SJSA1 (cell line): ENCODE results near the gene WRAP73. TPM values are rescaled to one million over a fixed set of nuclear protein-coding genes. Genes with fewer than 3 reads are reported as not detected.

Source experiments
- DNase-seq, 2 experiments: peaks; one replicate each; pipeline ENCODE4 v3.0.0-alpha.2; 2015 to 2020; ENCODE audit warnings: low spot score in 2 of 2, low read depth in 1 of 2
- H3K27ac ChIP-seq: fragments of 250-450 bp; sonication (Bioruptor Pico); 2 replicates; pipeline ENCODE4 v1.5.1; 2020; ENCODE audit warnings: mild to moderate bottlenecking, moderate library complexity
- H3K27me3 ChIP-seq: fragments of 250-450 bp; sonication (Bioruptor Pico); replicated peaks from 2 replicates; pipeline ENCODE4 v1.5.1; 2020; ENCODE audit warnings: mild to moderate bottlenecking, moderate library complexity
- H3K36me3 ChIP-seq: fragments of 250-450 bp; sonication (Bioruptor Pico); 2 replicates; pipeline ENCODE4 v1.5.1; 2020; ENCODE audit warnings: mild to moderate bottlenecking
- H3K4me1 ChIP-seq: fragments of 250-450 bp; sonication (Bioruptor Pico); replicated peaks from 2 replicates; pipeline ENCODE4 v1.6.1; 2021; ENCODE audit warnings: mild to moderate bottlenecking
- H3K4me3 ChIP-seq: fragments of 250-450 bp; sonication (Bioruptor Pico); 2 replicates; pipeline ENCODE4 v1.5.1; 2020; ENCODE audit warnings: mild to moderate bottlenecking
- H3K9me3 ChIP-seq: fragments of 250-450 bp; sonication (Bioruptor Pico); replicated peaks from 2 replicates; pipeline ENCODE4 v1.5.1; 2020; ENCODE audit warnings: mild to moderate bottlenecking
- total RNA-seq: library from RNA; depleted of rRNA; stranded (reverse); fragments of >200 nt; shearing (Covaris generic); gene quantifications from 2 replicates; pipeline ENCODE4 v1.2.3, GENCODE V29; 2014

WRAP73 gene
- total RNA-seq, 1 experiment from 2014 or later: 23.7 TPM

- H3K27me3 ChIP-seq: no peaks in the 10 kb centered on the region
- H3K27ac ChIP-seq: no peak overlapping the region
- no peaks in the 10 kb centered on the region for H3K4me1 ChIP-seq
- no peaks in the 10 kb centered on the region for H3K9me3 ChIP-seq
- no peaks in the 10 kb centered on the region for H3K36me3 ChIP-seq
- no peak overlapping the region for H3K4me3 ChIP-seq
- DNase-seq: no peak
These were observed 28.6 kb upstream of the WRAP73 start for GRCh38 chr1:3678361-3679097.

DNA sequence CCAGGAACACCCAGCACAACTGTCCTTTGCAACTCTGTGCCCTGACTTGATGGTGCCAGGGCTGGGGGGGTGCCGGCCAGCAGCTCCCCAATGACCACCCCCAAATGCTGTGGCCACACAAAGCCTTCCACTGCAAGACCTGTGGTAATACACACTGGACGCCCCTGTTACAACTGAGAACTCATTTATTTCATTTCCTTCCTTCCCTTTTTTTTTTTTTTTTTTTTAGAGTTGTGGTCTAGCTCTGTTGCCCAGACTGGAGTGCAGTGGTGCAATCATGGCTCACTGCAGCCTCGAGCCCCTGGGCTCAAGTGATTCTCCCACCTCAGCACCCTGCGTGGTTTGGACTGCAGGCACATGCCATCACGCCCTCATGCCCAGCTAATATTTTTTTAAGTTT, 27.6 kb upstream of the WRAP73 start:
- Histone ChIP-seq H3K36me3 (no peaks in the 10 kb centered on the region), H3K27ac (no peak overlapping the region), H3K4me3 (no peak overlapping the region), H3K9me3 (no peaks in the 10 kb centered on the region), H3K27me3 (no peaks in the 10 kb centered on the region), H3K4me1 (no peaks in the 10 kb centered on the region)
- DNase-seq: no peak

DNA sequence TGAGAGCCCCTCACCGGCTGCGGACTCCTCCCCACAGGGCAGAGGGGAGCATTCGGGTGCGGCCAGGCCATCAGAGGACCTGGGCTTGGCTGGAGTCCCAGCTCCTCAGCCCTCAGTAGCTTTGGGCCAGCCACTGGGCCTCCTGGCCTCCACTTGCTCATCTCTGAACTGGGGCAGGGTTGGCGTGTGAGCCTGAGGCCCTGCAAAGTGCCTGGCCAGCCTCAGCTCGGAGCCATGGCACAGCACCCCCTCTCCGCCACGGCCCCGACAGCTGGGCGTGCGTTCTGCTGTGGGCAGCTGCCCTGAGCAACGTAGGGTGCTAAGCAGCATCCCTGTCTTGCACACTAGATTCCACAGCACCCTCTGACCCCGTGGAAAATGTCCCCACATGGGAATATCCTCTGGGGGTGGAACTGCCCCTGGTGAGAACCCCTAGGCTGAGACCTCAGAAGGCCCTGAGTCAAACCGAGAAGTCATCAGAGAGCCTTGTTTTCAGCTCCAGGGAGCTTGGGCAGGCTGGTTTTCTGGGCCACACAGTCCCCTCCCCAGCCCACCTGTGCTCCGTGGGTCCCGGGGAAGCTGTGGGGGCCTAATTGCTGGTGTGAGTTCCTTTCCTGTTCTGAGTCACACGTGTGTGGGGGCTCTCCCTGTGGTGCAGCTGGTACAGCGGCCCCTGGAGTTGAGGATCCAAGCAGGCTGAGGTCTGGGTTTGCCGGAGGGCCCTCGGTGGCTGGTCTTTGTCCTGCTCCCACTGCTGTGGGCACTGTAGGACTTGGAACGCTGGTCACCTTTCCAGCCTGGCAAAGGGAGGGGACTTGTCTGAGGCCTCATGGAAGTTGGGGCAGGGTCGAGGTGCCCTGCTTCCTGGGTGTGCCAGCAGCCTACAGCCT, 26.9 kb upstream of the WRAP73 start:
- no peaks in the 10 kb centered on the region for H3K36me3 ChIP-seq
- DNase-seq: no peak
- no peaks in the 10 kb centered on the region for H3K4me1 ChIP-seq
- no peak overlapping the region for H3K27ac ChIP-seq
- H3K4me3 ChIP-seq: no peak overlapping the region
- H3K9me3 ChIP-seq: no peaks in the 10 kb centered on the region
- H3K27me3 ChIP-seq: no peaks in the 10 kb centered on the region

GRCh38 chr1:3675436-3675835, 25.5 kb upstream of the WRAP73 start:
- Histone ChIP-seq H3K4me1 (no peaks in the 10 kb centered on the region), H3K27ac (no peak overlapping the region)

DNA sequence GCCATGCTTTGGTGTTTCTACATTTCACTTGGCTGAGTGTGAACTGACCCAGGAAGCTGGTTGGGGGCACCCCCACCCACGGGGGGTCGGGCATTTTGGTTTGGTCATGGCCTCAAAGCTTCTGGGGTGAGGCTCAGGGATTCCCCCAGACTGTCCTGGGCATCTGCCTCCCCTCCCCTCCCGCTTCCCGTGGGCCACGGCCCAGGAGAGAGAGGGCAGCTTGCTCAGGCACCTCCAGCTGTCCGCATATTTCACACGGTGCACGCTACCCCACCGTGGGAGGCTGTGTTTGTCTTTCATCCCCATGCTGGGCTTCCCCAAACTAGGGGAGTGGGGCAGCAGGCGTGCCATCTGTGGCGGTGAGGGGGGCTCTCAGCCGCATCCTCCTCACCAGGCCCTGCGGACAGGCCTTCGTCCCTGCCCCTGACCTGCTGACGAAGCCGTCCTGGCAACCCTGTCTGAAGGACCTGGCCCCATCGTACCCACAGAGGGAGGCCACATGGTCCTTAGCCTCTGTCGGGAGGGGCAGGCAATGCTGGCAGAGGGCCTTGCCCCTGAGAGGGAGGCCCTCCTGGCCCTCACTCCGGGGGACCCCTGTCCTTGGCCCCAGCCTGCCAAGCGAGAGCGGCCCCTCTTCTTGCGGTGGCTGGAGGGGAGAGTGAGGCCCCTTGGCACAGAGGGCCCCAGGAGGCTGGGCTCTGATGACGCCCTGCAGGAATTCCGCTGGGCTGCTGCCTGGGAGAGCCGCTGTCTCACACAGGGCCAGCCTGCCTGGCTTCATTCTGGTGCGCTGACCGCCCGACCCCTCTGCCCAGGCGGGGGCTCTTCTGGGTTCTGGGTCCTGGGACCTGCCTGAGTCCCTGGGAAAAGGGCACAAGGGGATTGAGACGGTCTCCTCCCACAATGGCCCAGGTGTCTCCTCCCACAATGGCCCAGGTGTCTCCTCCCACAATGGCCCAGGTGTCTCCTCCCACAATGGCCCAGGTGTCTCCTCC, 24.5 kb upstream of the WRAP73 start:
- Histone ChIP-seq H3K27me3 (no peaks in the 10 kb centered on the region), H3K4me3 (no peak overlapping the region), H3K4me1 (no peaks in the 10 kb centered on the region), H3K9me3 (no peaks in the 10 kb centered on the region), H3K27ac (no peak overlapping the region), H3K36me3 (no peaks in the 10 kb centered on the region)
- DNase-seq: no peak

More at GRCh38 chr1:3675436-3675835, 25.5 kb upstream of the WRAP73 start:
- Histone ChIP-seq H3K4me3 (no peak overlapping the region), H3K36me3 (no peaks in the 10 kb centered on the region), H3K27me3 (no peaks in the 10 kb centered on the region), H3K9me3 (no peaks in the 10 kb centered on the region)
- no peak for DNase-seq

DNA sequence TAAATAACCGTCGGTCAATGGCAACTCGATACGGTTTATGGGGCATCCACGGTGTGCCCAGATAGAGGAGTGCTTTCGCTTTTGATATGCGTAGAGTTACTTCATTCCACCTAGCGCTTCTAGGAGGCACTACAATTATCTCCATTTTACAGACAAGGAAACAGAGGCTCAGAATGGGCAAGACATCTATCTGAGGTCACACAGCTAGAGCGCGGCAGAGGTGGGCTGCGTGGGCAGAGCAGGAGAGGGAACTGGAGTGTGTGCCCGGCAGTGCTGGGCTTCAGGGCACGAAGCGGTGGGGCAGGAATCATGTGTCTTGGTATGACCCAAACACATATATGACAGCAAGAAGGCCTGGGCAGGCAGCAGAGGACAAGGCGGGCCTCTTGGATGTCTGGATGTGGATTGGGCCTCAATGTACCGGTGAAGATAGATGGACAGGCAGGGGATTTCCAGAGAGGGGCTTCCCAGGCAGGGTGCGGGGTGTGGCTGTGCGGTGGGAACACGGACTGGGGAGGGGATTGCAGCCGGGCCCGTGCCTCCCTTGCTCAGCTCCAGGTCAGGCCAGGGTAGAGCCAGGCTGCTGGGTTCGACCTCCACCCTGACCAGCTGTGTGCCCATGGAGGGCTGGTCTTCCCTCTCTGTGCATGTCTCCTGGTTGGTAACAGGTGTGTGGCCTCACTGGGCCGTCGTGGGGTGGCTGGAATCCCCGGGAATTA, 23.6 kb upstream of the WRAP73 start:
- no peaks in the 10 kb centered on the region for H3K36me3 ChIP-seq
- H3K27ac ChIP-seq: no peak overlapping the region

DNA sequence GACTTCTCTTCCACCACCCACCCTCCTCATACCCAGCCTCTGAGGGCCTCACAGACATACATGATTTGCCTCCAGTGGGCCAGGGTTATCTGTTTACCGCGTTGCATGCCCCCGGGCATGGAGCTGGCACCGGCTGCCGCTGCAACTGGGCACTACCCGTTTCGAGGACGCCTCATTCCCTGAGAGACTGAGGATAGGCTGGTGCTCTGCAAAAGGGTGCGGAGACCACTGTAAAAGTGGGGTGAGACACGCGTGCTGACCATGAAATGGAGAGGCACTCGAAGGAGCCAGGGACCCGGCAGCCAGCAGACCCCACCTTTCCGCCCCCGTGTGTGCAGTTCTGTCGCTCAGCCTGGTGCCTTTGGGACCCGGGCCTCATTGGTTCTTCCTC, 23.1 kb upstream of the WRAP73 start:
- Histone ChIP-seq H3K27ac (no peak overlapping the region), H3K36me3 (no peaks in the 10 kb centered on the region), H3K4me3 (no peak overlapping the region), H3K9me3 (no peaks in the 10 kb centered on the region), H3K27me3 (no peaks in the 10 kb centered on the region), H3K4me1 (no peaks in the 10 kb centered on the region)
- no peak for DNase-seq

More for the DNA sequence above, 23.6 kb upstream of the WRAP73 start:
- Histone ChIP-seq H3K4me3 (no peak overlapping the region), H3K9me3 (no peaks in the 10 kb centered on the region), H3K4me1 (no peaks in the 10 kb centered on the region), H3K27me3 (no peaks in the 10 kb centered on the region)
- DNase-seq: no peak

- H3K4me3 ChIP-seq: no peak overlapping the region
- H3K27ac ChIP-seq: no peak overlapping the region
- H3K9me3 ChIP-seq: no peaks in the 10 kb centered on the region
- H3K27me3 ChIP-seq: no peaks in the 10 kb centered on the region
- H3K4me1 ChIP-seq: no peaks in the 10 kb centered on the region
- no peaks in the 10 kb centered on the region for H3K36me3 ChIP-seq
- DNase-seq: no peak
These were observed 22.5 kb upstream of the WRAP73 start for GRCh38 chr1:3672231-3672970.

- Histone ChIP-seq H3K27ac (no peak overlapping the region), H3K27me3 (no peaks in the 10 kb centered on the region)
- DNase-seq: no peak
These were observed 21.7 kb upstream of the WRAP73 start for GRCh38 chr1:3671371-3672180.

DNA sequence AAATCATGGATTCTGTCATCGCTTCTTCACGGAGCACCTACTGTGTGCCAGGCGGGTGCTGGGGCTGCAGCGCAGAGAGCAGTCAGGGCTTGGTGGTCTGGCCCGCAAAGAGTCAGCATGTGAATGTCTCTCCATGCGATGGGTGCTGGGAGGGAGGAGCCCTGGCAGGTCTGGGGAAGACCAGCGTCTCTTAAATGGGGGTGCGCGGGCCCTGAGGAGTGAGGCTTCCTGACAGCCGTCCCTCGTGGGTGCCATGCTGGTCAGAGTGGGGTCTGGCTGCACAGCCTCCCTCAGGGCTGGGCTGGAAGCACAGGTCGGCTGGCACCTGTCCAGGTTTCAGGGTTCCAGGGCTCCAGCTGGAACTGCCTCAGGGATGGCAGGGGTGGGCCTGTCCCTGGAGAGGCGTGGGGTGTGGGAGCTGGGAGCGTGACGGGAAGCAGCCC, 20.9 kb upstream of the WRAP73 start:
- Histone ChIP-seq H3K36me3 (no peaks in the 10 kb centered on the region), H3K4me3 (no peak overlapping the region), H3K27ac (no peak overlapping the region), H3K9me3 (no peaks in the 10 kb centered on the region), H3K27me3 (no peaks in the 10 kb centered on the region), H3K4me1 (no peaks in the 10 kb centered on the region)
- no peak for DNase-seq

More at GRCh38 chr1:3671371-3672180, 21.7 kb upstream of the WRAP73 start:
- no peaks in the 10 kb centered on the region for H3K9me3 ChIP-seq
- no peaks in the 10 kb centered on the region for H3K36me3 ChIP-seq
- H3K4me1 ChIP-seq: no peaks in the 10 kb centered on the region
- no peak overlapping the region for H3K4me3 ChIP-seq

GRCh38 chr1:3669971-3670431, 20.1 kb upstream of the WRAP73 start:
- Histone ChIP-seq H3K4me3 (no peak overlapping the region), H3K36me3 (no peaks in the 10 kb centered on the region), H3K27ac (no peak overlapping the region), H3K4me1 (no peaks in the 10 kb centered on the region), H3K9me3 (no peaks in the 10 kb centered on the region), H3K27me3 (no peaks in the 10 kb centered on the region)
- DNase-seq: no peak

DNA sequence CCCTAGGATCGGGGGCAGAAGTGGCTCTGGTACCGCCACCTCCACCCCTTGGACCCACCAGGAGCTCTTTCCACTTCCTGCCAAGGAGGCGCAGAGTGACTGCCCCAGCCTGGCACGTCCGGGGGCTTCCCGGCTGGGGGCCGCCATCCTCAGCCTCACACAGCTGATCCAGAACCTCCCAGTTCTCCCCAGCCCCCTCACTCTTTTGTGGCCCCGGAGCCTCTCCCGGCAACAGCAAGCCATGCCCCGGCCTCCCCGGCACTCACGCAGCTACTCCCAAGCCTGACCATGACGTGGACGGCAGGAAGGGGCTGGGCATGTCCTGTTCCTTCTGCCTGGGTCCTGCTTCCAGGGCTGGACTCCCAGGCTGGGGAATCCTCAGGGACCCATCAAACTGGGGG, 19.5 kb upstream of the WRAP73 start:
- no peaks in the 10 kb centered on the region for H3K27me3 ChIP-seq
- H3K36me3 ChIP-seq: no peaks in the 10 kb centered on the region
- no peak overlapping the region for H3K4me3 ChIP-seq
- no peaks in the 10 kb centered on the region for H3K9me3 ChIP-seq
- H3K27ac ChIP-seq: no peak overlapping the region
- no peak for DNase-seq
- H3K4me1 ChIP-seq: no peaks in the 10 kb centered on the region
